ENCODE measurements around the gene SHISAL2A. TPM values are rescaled to one million over a fixed set of nuclear protein-coding genes. Genes with fewer than 3 reads are reported as not detected.

The SHISAL2A gene
- polyA plus RNA-seq, 1 experiment: not detected

DNA sequence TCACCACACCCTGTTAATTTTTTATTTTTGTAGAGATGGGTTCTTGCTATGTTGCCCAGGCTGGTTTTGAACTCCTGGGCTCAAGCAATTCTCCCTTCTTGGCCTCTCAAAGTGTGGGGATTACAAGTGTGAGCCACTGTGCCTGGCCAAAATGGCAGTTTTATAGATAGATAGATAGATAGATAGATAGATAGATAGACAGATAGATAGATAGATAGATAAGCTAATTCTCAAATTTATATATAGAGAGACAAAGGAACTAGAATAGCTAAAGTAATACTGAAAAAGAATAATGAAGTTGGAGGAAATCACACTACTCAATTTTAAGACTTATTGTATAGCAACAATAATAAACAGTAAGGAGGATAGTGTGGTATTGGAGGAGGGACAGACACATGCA, 21.1 kb downstream of the SHISAL2A start:
- POLR2A ChIA-PET: no interaction called here
- H3K27me3 ChIP-seq (ENCODE audit: control insufficient read depth, insufficient read depth, low read length): peaks cover 2% of the 10 kb centered on the region
- H3K4me3 ChIP-seq (ENCODE audit: low read depth, low read length): no peak overlapping the region
- TF ChIP-seq, protein P1, sequence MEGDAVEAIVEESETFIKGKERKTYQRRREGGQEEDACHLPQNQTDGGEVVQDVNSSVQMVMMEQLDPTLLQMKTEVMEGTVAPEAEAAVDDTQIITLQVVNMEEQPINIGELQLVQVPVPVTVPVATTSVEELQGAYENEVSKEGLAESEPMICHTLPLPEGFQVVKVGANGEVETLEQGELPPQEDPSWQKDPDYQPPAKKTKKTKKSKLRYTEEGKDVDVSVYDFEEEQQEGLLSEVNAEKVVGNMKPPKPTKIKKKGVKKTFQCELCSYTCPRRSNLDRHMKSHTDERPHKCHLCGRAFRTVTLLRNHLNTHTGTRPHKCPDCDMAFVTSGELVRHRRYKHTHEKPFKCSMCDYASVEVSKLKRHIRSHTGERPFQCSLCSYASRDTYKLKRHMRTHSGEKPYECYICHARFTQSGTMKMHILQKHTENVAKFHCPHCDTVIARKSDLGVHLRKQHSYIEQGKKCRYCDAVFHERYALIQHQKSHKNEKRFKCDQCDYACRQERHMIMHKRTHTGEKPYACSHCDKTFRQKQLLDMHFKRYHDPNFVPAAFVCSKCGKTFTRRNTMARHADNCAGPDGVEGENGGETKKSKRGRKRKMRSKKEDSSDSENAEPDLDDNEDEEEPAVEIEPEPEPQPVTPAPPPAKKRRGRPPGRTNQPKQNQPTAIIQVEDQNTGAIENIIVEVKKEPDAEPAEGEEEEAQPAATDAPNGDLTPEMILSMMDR (IDR thresholded peaks at IDR 0.05; ENCODE audit: low read depth, low read length): no peak
- CTCF ChIA-PET: no interaction called here
- DNase-seq (ENCODE audit: low read depth, low spot score): no peak
- no peaks in the 10 kb centered on the region for H3K9me3 ChIP-seq (ENCODE audit: control insufficient read depth, insufficient read depth, low read length)
- H3K27ac ChIP-seq (ENCODE audit: low read depth, low read length): no peak overlapping the region

DNA sequence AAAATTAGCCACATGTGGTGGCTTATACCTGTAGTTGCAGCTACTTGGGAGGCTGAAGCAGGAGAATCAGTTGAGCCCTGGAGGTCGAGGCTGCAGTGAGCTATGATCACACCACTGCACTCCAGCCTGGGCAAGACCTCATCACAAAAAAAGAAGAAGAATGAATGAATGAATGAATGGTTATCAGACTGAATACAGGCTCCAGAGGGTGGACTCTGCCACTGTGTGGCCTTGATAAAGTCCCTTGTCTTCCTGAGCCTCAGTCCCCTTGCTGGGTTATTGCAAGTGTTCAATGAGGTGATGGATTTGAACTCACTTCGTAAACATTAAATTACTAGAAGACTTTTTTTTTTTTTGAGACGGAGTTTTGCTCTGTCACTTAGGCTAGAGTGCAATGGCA, 24.7 kb downstream of the SHISAL2A start:
- no peak overlapping the region for H3K4me3 ChIP-seq (ENCODE audit: low read depth, low read length)
- no peak overlapping the region for H3K27ac ChIP-seq (ENCODE audit: low read depth, low read length)
- H3K9me3 ChIP-seq (ENCODE audit: control insufficient read depth, insufficient read depth, low read length): no peaks in the 10 kb centered on the region; the same call in 1 of the 2 replicates
- DNase-seq (ENCODE audit: low read depth, low spot score): no peak
- POLR2A ChIA-PET: no interaction called here
- CTCF ChIA-PET: no interaction called here
- TF ChIP-seq, protein P1 (IDR thresholded peaks at IDR 0.05; ENCODE audit: low read depth, low read length): no peak
- no peaks in the 10 kb centered on the region for H3K27me3 ChIP-seq (ENCODE audit: control insufficient read depth, insufficient read depth, low read length)

DNA sequence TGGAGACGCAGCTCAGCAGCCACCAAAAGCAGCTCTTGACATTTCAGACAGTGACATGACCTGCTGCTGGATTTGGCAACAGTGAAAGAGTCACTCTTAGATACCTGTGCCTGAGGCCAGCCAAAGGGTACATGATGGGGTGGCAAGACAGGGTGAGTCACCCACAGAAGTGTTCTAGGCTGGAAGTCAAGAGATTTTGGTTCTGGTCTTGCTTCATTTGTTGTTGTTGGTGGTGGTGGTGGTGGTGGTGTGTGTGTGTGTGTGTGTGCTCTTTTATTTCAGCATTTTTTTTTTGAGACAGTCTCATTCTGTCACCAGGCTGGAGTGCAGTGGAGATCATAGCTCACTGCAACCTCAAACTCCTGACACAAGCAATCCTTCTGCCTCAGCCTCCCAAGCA, 25.8 kb downstream of the SHISAL2A start:
- ChIA-PET CTCF (no interaction called here), POLR2A (interaction anchor here (0.9 kb wide), 1 partner anchor 10 kb away, joined by 4 read pairs; no protein-coding TSS in a partner anchor)
- Histone ChIP-seq H3K9me3 (ENCODE audit: control insufficient read depth, insufficient read depth, low read length) (no peaks in the 10 kb centered on the region; the same call in 1 of the 2 replicates), H3K27me3 (ENCODE audit: control insufficient read depth, insufficient read depth, low read length) (no peaks in the 10 kb centered on the region), H3K4me3 (ENCODE audit: low read depth, low read length) (no peak overlapping the region), H3K27ac (ENCODE audit: low read depth, low read length) (no peak overlapping the region)
- no peak for DNase-seq (ENCODE audit: low read depth, low spot score)
- TF ChIP-seq, protein P1 (IDR thresholded peaks at IDR 0.05; ENCODE audit: low read depth, low read length): no peak

DNA sequence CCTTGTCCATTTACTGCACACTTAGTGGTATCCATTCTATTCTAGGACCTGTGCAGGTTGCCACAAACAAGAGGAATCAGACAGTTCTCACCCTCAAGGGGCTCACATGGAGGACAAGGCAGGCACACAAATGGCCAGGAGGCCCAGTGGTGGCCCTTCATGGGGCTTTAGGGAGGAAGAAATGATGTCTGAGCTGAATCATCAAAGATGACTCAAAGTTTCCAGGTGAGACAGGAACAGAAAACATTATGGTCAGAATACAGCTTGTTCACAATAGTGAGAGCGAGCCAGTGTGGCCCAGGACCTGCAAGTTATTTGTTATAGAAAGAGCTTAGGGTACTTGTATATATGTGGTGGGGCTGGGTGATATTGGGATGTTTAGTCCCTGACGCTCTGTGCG, 26.4 kb downstream of the SHISAL2A start:
- ChIA-PET CTCF (no interaction called here), POLR2A (interaction anchor here (0.9 kb wide), 1 partner anchor 9 kb away, joined by 4 read pairs; no protein-coding TSS in a partner anchor)
- H3K4me3 ChIP-seq (ENCODE audit: low read depth, low read length): no peak overlapping the region
- no peaks in the 10 kb centered on the region for H3K27me3 ChIP-seq (ENCODE audit: control insufficient read depth, insufficient read depth, low read length)
- H3K9me3 ChIP-seq (ENCODE audit: control insufficient read depth, insufficient read depth, low read length): no peaks in the 10 kb centered on the region; the same call in 1 of the 2 replicates
- no peak overlapping the region for H3K27ac ChIP-seq (ENCODE audit: low read depth, low read length)
- DNase-seq (ENCODE audit: low read depth, low spot score): no peak
- TF ChIP-seq, protein P1 (IDR thresholded peaks at IDR 0.05; ENCODE audit: low read depth, low read length): no peak

DNA sequence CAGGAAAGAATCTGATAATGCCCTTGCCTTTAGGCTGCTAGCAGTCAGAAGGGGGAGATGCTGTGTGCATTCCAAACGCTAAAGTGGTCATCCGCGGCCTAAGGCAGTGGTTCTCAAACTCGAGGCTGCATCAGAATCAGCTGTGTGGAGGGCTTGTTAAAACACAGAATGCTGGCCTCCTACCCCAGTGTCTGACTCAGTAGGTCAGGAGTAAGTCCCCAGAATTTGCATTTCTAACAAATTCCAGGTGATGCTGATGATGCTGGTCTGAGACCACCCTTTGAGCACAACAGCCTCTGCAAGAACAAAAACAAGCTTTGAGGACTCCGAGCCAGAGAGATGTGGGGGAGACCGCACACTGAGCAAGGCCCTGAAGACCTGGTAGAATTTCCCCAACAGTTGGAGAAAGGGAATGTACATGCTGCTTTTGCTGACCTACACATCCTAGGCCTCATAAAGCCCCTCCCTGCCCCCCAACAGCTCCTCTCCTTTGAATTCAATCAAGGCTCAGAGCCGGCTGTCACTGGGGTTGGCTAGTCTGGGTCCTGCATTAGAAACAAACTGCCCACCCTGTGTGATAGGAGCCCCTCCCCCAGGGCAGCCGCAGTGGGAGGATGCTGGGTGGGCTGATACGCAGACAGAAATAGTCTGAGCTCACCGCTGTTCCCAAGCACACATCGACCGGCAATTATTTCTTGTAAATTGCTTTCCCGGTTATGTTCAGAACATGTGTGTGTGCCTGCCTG, 27.1 kb downstream of the SHISAL2A start:
- no peak for DNase-seq (ENCODE audit: low read depth, low spot score)
- Histone ChIP-seq H3K4me3 (ENCODE audit: low read depth, low read length) (no peak overlapping the region), H3K9me3 (ENCODE audit: control insufficient read depth, insufficient read depth, low read length) (no peaks in the 10 kb centered on the region; the same call in 1 of the 2 replicates), H3K27me3 (ENCODE audit: control insufficient read depth, insufficient read depth, low read length) (no peaks in the 10 kb centered on the region), H3K27ac (ENCODE audit: low read depth, low read length) (no peak overlapping the region)
- TF ChIP-seq, protein P1 (IDR thresholded peaks at IDR 0.05; ENCODE audit: low read depth, low read length): no peak
- CTCF ChIA-PET: no interaction called here
- POLR2A ChIA-PET: interaction anchor here (0.9 kb wide), 1 partner anchor 9 kb away, joined by 4 read pairs; no protein-coding TSS in a partner anchor

All from AG04450 (cell line).